Measurements from ENCODE around the gene CNOT3.

GRCh38 chr19:54186351-54186750 lies 48.8 kb downstream of the CNOT3 start:
- no peak for TF ChIP-seq ARNTL (CRISPR knock-in tag; IDR thresholded peaks at IDR 0.05; ENCODE audit: borderline replicate concordance, low read depth)
- no peak for TF ChIP-seq GLIS3 (CRISPR knock-in tag; IDR thresholded peaks at IDR 0.05)
- TF ChIP-seq PPARA (CRISPR knock-in tag; IDR thresholded peaks at IDR 0.05; ENCODE audit: borderline replicate concordance) = no peak
- TF ChIP-seq ZNF565 (CRISPR knock-in tag; conservative IDR thresholded peaks at IDR 0.05; ENCODE audit: low read depth) = no peak
- no peak for TF ChIP-seq OSR1 (CRISPR knock-in tag; IDR thresholded peaks at IDR 0.05)

All from SK-N-SH treated with all-trans-retinoic acid at 6 μM for 48 hours (cell line).